ENCODE measurements around the gene C4orf51. TPM values are rescaled to one million over a fixed set of nuclear protein-coding genes. Genes with fewer than 3 reads are reported as not detected.

C4orf51 gene
- total and polyA plus RNA-seq, 7 donors = not detected

DNA sequence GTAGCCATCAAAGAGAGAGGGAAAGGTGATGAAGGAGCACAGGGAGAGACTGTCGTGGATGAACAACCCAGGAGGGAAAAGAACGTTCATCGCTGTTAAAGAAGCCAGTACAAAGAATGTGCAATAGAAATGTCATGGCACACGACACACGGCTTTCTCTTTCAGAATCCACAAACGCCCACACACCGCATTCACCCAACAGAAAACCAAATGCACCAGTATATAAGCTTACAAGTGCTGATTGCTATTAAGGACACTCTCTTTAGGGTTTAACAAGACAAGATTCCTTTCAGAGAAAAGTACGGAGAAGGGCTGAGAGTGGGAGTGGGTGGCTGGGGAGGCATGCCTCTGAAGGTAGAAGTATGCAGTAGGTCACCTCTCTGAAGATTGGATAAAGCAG lies 80.2 kb downstream of the C4orf51 start:
- 92 to 97% (median 94%) methylated on average over 8 of the region's 8 CpGs for WGBS, 3 donors
- intact Hi-C loops (cut with DNase I) = no loop called here
- Histone ChIP-seq H3K36me3 (ENCODE audit: insufficient read depth in 1 of 2, low read depth in 1 of 2) (peaks cover 8 to 50% of the 10 kb centered on the region in 2 donors), H3K4me1 (peaks cover 7% of the 10 kb centered on the region), H3K27me3 (ENCODE audit: insufficient read depth in 3 of 3, low read length in 2 of 3) (no peaks in the 10 kb centered on the region), H3K27ac (no peak overlapping the region), H3K9me3 (no peaks in the 10 kb centered on the region), H3K4me3 (no peak overlapping the region)
- ATAC-seq (no peak), DNase-seq (no peak)
- TF ChIP-seq, protein P1, sequence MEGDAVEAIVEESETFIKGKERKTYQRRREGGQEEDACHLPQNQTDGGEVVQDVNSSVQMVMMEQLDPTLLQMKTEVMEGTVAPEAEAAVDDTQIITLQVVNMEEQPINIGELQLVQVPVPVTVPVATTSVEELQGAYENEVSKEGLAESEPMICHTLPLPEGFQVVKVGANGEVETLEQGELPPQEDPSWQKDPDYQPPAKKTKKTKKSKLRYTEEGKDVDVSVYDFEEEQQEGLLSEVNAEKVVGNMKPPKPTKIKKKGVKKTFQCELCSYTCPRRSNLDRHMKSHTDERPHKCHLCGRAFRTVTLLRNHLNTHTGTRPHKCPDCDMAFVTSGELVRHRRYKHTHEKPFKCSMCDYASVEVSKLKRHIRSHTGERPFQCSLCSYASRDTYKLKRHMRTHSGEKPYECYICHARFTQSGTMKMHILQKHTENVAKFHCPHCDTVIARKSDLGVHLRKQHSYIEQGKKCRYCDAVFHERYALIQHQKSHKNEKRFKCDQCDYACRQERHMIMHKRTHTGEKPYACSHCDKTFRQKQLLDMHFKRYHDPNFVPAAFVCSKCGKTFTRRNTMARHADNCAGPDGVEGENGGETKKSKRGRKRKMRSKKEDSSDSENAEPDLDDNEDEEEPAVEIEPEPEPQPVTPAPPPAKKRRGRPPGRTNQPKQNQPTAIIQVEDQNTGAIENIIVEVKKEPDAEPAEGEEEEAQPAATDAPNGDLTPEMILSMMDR (IDR thresholded peaks at IDR 0.05) = no peak

DNA sequence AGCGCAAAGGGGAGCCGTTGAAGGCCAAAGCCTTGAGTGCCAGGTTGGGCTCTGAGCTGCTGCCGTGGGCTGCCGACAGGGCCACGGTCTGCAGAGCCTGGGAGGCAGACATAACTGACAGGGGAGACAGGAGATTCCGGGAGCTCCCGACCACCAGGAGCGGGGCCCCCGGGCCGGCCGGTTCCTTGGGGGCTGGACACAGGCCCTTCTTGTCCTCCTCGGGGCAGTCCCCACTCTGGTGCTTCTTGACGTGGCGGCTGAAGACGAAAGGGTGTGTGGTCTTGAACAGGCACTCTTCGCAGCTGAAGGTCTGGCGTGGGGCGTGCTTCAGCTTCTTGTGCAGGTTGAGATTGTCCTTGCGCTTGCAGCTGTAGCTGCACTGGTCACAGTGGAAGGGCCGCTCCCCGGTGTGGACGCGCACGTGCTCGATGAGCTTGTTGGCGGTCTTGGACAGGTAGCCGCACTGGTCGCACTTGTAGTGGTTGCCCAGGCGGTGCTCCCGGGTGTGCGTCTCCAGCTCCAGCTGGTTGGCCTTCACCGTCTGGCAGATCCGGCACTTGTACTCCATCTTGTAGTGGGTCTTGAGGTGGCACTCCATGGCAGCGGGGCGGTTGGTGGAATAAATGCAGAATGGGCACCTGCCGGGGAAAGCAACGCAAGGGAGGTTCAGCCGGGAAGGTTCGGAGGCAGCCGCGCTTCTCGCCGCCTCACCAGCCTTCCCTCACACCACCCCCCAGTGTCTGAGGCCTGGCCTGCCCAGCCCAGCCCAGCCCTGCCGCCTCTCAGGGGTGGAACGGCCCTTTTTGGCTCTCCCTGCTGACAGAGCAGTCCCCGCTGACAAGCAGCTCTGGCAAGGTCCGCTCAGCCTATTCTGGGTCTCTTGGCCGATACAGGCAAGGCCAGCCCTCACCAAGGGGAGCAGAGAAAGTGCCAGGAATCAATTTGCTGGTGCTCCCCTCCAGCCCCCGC lies 81.3 kb downstream of the C4orf51 start:
- Histone ChIP-seq H3K9me3 (no peaks in the 10 kb centered on the region), H3K36me3 (ENCODE audit: insufficient read depth in 1 of 2, low read depth in 1 of 2) (peaks cover 8 to 58% of the 10 kb centered on the region in 2 donors), H3K4me1 (no peaks in the 10 kb centered on the region), H3K4me3 (no peak overlapping the region), H3K27ac (no peak overlapping the region), H3K27me3 (ENCODE audit: insufficient read depth in 3 of 3, low read length in 2 of 3) (no peaks in the 10 kb centered on the region)
- DNase-seq (no peak), ATAC-seq (peak in 3 of 4 donors; percentile 34 to 58 (median 36))
- TF ChIP-seq, protein P1 (IDR thresholded peaks at IDR 0.05) = no peak
- intact Hi-C loops (cut with DNase I) = no loop called here
- 96 to 97% (median 96%) methylated on average over 48 to 49 of the region's 49 CpGs for WGBS, 3 donors

DNA sequence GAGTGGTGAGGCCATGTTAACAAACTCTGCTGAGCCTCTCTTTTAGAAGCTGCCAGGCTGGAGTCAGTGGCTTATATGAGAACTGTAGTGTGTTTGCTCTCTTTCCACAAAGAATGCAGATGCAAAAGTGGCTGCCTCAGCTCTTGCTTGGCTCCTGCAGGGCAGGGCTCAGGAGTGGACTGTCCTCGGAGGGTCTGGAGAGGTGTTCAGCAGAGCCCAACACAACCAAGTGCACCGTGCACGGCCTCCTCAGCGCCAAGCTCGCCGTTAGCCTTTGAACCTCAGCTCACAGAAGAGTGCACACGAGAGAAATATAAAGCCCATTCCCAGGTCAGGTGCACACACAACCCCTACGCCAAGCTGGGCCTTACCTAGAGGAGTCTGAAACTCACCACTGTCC lies 82.8 kb downstream of the C4orf51 start:
- H3K36me3 ChIP-seq (ENCODE audit: insufficient read depth in 1 of 2, low read depth in 1 of 2) = peaks cover 8 to 58% of the 10 kb centered on the region in 2 donors
- no peak for ATAC-seq
- no peak for DNase-seq
- no peaks in the 10 kb centered on the region for H3K9me3 ChIP-seq
- H3K4me3 ChIP-seq = no peak overlapping the region
- no peaks in the 10 kb centered on the region for H3K27me3 ChIP-seq (ENCODE audit: insufficient read depth in 3 of 3, low read length in 2 of 3)
- H3K4me1 ChIP-seq = no peaks in the 10 kb centered on the region
- TF ChIP-seq, protein P1 (IDR thresholded peaks at IDR 0.05) = no peak
- intact Hi-C loops (cut with DNase I) = no loop called here
- H3K27ac ChIP-seq = no peak overlapping the region
- 94 to 96% (median 95%) methylated on average over 8 of the region's 8 CpGs for WGBS, 3 donors

DNA sequence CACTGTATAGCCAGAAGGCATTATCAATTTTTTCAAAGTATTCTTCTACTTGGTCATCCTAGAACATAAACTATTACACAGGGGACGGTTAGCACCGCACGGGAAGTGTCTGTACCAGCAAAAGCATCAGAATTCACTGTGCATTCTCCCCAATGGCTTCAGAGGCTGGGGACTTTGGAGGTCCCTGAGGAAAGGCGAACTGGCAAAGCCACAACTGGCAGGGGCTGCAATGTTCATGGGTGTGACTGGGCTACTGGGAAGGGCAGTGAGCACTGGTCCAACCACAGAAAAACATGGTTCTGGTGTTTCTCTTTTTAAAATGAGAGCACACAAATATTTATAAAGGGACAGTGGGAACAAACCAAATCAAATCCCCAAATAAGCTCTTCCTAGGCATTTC lies 83.5 kb downstream of the C4orf51 start:
- no peak for ATAC-seq
- Histone ChIP-seq H3K27ac (no peak overlapping the region), H3K4me3 (no peak overlapping the region), H3K36me3 (ENCODE audit: insufficient read depth in 1 of 2, low read depth in 1 of 2) (peaks cover 8 to 58% of the 10 kb centered on the region in 2 donors), H3K4me1 (no peaks in the 10 kb centered on the region), H3K9me3 (no peaks in the 10 kb centered on the region), H3K27me3 (ENCODE audit: insufficient read depth in 3 of 3, low read length in 2 of 3) (no peaks in the 10 kb centered on the region)
- WGBS, 3 donors = 85 to 91% (median 89%) methylated on average over 4 of the region's 4 CpGs
- no peak for DNase-seq
- TF ChIP-seq, protein P1 (IDR thresholded peaks at IDR 0.05) = no peak
- intact Hi-C loops (cut with DNase I) = no loop called here
